T-helper 2 cell (primary cell): ENCODE results near the gene SPATS1.

ENCODE experiments used
- DNase-seq, 5 experiments: peaks; one replicate each; pipeline versions ENCODE4 v3.0.0 to v3.0.0-alpha.2; 2012 to 2022

The SPATS1 gene

DNA sequence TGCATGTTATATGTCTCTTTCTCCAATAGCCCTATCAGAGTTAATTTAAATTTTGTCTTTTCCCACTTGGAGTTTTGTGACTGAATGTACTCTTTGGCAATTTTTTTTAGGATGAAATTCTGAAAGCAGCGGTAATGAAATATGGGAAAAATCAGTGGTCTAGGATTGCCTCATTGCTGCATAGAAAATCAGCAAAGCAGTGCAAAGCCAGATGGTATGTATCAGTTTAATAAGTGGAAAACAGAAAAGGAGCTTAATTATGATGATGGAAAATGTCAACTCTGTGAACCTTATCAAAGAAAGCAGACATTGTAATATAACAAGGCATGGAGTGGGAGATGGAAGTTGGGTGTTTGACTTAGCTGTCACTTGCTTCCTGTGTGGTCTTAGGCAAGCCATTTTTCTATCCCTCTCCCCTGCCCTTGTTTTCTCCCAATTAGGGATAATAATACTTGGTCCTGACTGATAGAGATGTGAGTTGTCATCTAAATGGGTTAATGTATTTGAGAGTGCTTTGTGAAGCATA lies 47.8 kb downstream of the SPATS1 start:
- DNase-seq: no peak
